PFSK-1 (cell line): Measurements from ENCODE around the gene NT5C2.

Experiments used
- POLR2AphosphoS5 ChIP-seq: IDR thresholded peaks from 2 replicates; pipeline ENCODE4 v1.6.1; 2012; ENCODE audit warnings: low read depth, mild to moderate bottlenecking, control low read depth, low read length, moderate library complexity
- TAF1 ChIP-seq: IDR thresholded peaks from 2 replicates; pipeline ENCODE4 v1.6.1; 2012; ENCODE audit warnings: low read length, control low read depth, borderline replicate concordance; ENCODE audit not compliant: insufficient read depth

GRCh38 chr10:103202319-103202718 lies 9.2 kb upstream of the NT5C2 start:
- TF ChIP-seq TAF1 = no peak
- TF ChIP-seq POLR2AphosphoS5 = no peak
